ENCODE results near the gene BAMBI. TPM values are rescaled to one million over a fixed set of nuclear protein-coding genes. Genes with fewer than 3 reads are reported as not detected.

Gene BAMBI
- total RNA-seq, 2 experiments from 2014 or later, result 2.5 to 2.9 TPM

DNA sequence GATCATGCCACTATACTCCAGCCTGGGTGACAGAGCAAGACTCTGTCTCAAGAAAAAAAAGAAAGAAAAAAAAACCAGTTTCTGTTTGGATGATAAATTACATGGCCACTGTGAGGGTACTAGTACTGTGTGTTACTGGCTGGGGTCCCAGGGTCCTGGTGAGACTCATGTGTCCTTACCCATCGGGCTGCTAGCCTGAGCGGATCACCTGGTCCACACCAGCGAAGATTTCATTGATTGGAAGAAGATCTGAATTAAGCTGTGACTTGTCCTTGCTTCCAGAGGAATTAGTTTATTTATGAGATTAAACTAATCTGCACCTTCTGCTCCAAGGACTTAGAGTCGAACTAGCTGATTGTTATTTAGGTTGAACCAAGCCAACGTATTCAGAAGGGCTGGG is 40.0 kb upstream of the BAMBI start:
- TF ChIP-seq, protein P1, sequence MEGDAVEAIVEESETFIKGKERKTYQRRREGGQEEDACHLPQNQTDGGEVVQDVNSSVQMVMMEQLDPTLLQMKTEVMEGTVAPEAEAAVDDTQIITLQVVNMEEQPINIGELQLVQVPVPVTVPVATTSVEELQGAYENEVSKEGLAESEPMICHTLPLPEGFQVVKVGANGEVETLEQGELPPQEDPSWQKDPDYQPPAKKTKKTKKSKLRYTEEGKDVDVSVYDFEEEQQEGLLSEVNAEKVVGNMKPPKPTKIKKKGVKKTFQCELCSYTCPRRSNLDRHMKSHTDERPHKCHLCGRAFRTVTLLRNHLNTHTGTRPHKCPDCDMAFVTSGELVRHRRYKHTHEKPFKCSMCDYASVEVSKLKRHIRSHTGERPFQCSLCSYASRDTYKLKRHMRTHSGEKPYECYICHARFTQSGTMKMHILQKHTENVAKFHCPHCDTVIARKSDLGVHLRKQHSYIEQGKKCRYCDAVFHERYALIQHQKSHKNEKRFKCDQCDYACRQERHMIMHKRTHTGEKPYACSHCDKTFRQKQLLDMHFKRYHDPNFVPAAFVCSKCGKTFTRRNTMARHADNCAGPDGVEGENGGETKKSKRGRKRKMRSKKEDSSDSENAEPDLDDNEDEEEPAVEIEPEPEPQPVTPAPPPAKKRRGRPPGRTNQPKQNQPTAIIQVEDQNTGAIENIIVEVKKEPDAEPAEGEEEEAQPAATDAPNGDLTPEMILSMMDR (IDR thresholded peaks at IDR 0.05), result no peak
- Mint-ChIP-seq H3K4me1 (ENCODE audit: low read depth) (no peaks in the 10 kb centered on the region), H3K9me3 (peaks cover 6% of the 10 kb centered on the region), H3K4me3 (no peak overlapping the region), H3K36me3 (ENCODE audit: low read depth) (peaks cover 4% of the 10 kb centered on the region), H3K27ac (no peak overlapping the region), H3K27me3 (peaks cover 18% of the 10 kb centered on the region)
- no peak overlapping the region for H3K4me3 ChIP-seq (ENCODE audit: low read length)
- CTCF ChIA-PET, result interaction anchor here (0.7 kb wide), 1 partner anchor 71 kb away, joined by 3 read pairs; no protein-coding TSS in a partner anchor
- peaks cover 0 to 2% of the 10 kb centered on the region in 2 experiments for H3K27me3 ChIP-seq (ENCODE audit: control insufficient read depth in 1 of 2, insufficient read depth in 2 of 2, low read length in 2 of 2)
- DNase-seq (no peak), ATAC-seq (ENCODE audit: poor library complexity) (no peak)
- intact Hi-C loops (cut with DNase I, micrococcal nuclease), result no loop called here
- H3K27ac ChIP-seq (ENCODE audit: low read depth in 1 of 2, low read length in 2 of 2), result no peak overlapping the region
- H3K9me3 ChIP-seq (ENCODE audit: control insufficient read depth in 1 of 2, insufficient read depth in 1 of 2, low read length in 2 of 2), result peaks cover 11% of the 10 kb centered on the region in 2 experiments
- H3K4me1 ChIP-seq (ENCODE audit: insufficient read depth, low read length), result no peaks in the 10 kb centered on the region
- H3K36me3 ChIP-seq (ENCODE audit: insufficient read depth, low read length), result no peaks in the 10 kb centered on the region
- POLR2A ChIA-PET, result no interaction called here

DNA sequence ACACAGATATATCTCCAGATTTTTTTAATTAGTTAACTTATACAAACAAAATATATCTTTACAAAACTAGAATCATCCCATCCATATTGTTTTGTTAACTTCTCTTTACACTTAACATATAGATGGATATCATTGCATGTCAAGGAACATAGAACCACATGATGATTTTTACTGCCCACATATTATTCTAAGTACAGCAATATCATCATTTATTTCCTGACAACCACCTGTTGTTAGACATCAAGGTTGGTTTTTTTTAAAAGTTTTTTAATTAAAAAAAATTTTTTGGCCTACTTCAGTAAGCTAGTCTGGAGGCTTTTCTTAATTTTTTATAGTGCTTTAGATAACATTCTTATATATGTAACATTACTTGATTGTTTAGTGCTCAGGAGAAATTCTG is 38.9 kb upstream of the BAMBI start:
- Histone ChIP-seq H3K4me3 (ENCODE audit: low read length) (no peak overlapping the region), H3K9me3 (ENCODE audit: control insufficient read depth in 1 of 2, insufficient read depth in 1 of 2, low read length in 2 of 2) (peaks cover 11% of the 10 kb centered on the region in 2 experiments), H3K36me3 (ENCODE audit: insufficient read depth, low read length) (no peaks in the 10 kb centered on the region), H3K27ac (ENCODE audit: low read depth in 1 of 2, low read length in 2 of 2) (no peak overlapping the region), H3K4me1 (ENCODE audit: insufficient read depth, low read length) (no peaks in the 10 kb centered on the region), H3K27me3 (ENCODE audit: control insufficient read depth in 1 of 2, insufficient read depth in 2 of 2, low read length in 2 of 2) (peaks cover 0 to 2% of the 10 kb centered on the region in 2 experiments)
- Mint-ChIP-seq H3K4me1 (ENCODE audit: low read depth) (no peaks in the 10 kb centered on the region), H3K27me3 (peaks cover 9% of the 10 kb centered on the region), H3K27ac (no peak overlapping the region), H3K9me3 (peaks cover 6% of the 10 kb centered on the region), H3K36me3 (ENCODE audit: low read depth) (peaks cover 4% of the 10 kb centered on the region), H3K4me3 (no peak overlapping the region)
- TF ChIP-seq, protein P1 (IDR thresholded peaks at IDR 0.05), result no peak
- intact Hi-C loops (cut with DNase I, micrococcal nuclease), result no loop called here
- ChIA-PET POLR2A (interaction anchor here (0.6 kb wide), 1 partner anchor 278 kb away, joined by 3 read pairs; no protein-coding TSS in a partner anchor), CTCF (no interaction called here)
- DNase-seq (no peak), ATAC-seq (ENCODE audit: poor library complexity) (no peak)

DNA sequence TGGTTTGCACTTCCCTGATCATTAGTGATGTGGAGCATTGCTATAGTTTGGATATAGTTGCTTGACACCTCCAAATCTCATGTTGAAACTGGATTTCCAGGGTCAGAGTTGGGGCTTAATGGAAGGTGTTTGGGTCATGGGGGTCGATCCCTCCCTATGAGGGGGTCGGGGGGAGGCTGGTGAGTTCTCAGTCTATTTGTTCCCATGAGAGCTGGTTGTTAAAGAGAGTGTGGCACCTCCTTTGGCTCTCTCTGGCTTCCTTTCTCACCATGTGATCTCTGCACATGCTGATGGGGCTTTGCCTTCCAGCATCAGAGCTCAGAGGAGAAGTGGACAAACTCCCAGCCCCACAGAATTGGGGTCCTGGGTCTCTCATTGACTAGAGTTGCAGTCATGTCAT is 36.8 kb upstream of the BAMBI start:
- ChIA-PET POLR2A (no interaction called here), CTCF (no interaction called here)

More for the DNA sequence above, 36.8 kb upstream of the BAMBI start:
- H3K4me3 Mint-ChIP-seq, result no peak overlapping the region
- Histone ChIP-seq H3K4me3 (ENCODE audit: low read length) (no peak overlapping the region), H3K27ac (ENCODE audit: low read depth in 1 of 2, low read length in 2 of 2) (no peak overlapping the region), H3K27me3 (ENCODE audit: control insufficient read depth in 1 of 2, insufficient read depth in 2 of 2, low read length in 2 of 2) (peaks cover 0 to 2% of the 10 kb centered on the region in 2 experiments), H3K4me1 (ENCODE audit: insufficient read depth, low read length) (no peaks in the 10 kb centered on the region), H3K36me3 (ENCODE audit: insufficient read depth, low read length) (no peaks in the 10 kb centered on the region), H3K9me3 (ENCODE audit: control insufficient read depth in 1 of 2, insufficient read depth in 1 of 2, low read length in 2 of 2) (peaks cover 11% of the 10 kb centered on the region in 2 experiments)
- peaks cover 4% of the 10 kb centered on the region for H3K27me3 Mint-ChIP-seq
- ATAC-seq (ENCODE audit: poor library complexity) (no peak), DNase-seq (no peak)
- H3K4me1 Mint-ChIP-seq (ENCODE audit: low read depth), result no peaks in the 10 kb centered on the region
- TF ChIP-seq, protein P1 (IDR thresholded peaks at IDR 0.05), result no peak
- intact Hi-C loops (cut with DNase I, micrococcal nuclease), result no loop called here
- no peak overlapping the region for H3K27ac Mint-ChIP-seq
- H3K9me3 Mint-ChIP-seq, result peaks cover 6% of the 10 kb centered on the region
- H3K36me3 Mint-ChIP-seq (ENCODE audit: low read depth), result peaks cover 4% of the 10 kb centered on the region
